Panc1 (cell line): ENCODE data around the gene PAAF1. TPM values are rescaled to one million over a fixed set of nuclear protein-coding genes. Genes with fewer than 3 reads are reported as not detected.

Experiments
- ATAC-seq: fragments of 200-7000 bp; cut with Tn5 transposase; 2 replicates; pipeline ENCODE4 v1.9.1; 2020; ENCODE audit warnings: mild to moderate bottlenecking, moderate library complexity
- BruUV-seq: library from RNA; stranded (reverse); fragments of 400-500 nt; replicated peaks from 2 replicates; lab custom pipeline; 2021; lab: Mats Ljungman, UMichigan
- CTCF ChIA-PET: fragments of 300-600 bp; sonication (Branson Sonifier 250); formaldehyde crosslinking; loops from one replicate; lab custom pipeline; 2022; ENCODE audit warnings: antibody characterized with exemption; lab: Charles Lee
- POLR2A ChIA-PET: fragments of 300-600 bp; sonication (Branson Sonifier 250); formaldehyde crosslinking; loops from one replicate; lab custom pipeline; 2022; ENCODE audit warnings: antibody characterized with exemption; lab: Charles Lee
- DNase-seq: peaks from one replicate; pipeline ENCODE4 v3.0.0-alpha.2; 2010; ENCODE audit warnings: low read depth, low spot score
- H3K27ac ChIP-seq: 2 replicates; pipeline ENCODE4 v1.5.1; 2011; ENCODE audit warnings: mild to moderate bottlenecking, low read length, inconsistent platforms
- H3K27me3 ChIP-seq: fragments of 200-500 bp; sonication (Bioruptor generic); 2 replicates; pipeline ENCODE4 v1.6.0; 2014; ENCODE audit warnings: low read length, inconsistent platforms; ENCODE audit not compliant: control insufficient read depth, insufficient read depth
- H3K36me3 ChIP-seq: fragments of 200-500 bp; sonication (Bioruptor generic); 2 replicates; pipeline ENCODE4 v1.5.1; 2014; ENCODE audit warnings: inconsistent platforms, mild to moderate bottlenecking, low read length, moderate library complexity; ENCODE audit not compliant: control insufficient read depth, insufficient read depth
- H3K4me1 ChIP-seq: 2 replicates; pipeline ENCODE4 v1.5.1; 2011; ENCODE audit warnings: inconsistent platforms, mild to moderate bottlenecking, low read length, moderate library complexity; ENCODE audit not compliant: control insufficient read depth, insufficient read depth
- H3K4me3 ChIP-seq, 2 experiments: 2 replicates each; pipeline ENCODE4 v1.5.1; 2011 to 2012; ENCODE audit warnings: low read depth in 2 of 2, low read length in 2 of 2, mild to moderate bottlenecking in 2 of 2, inconsistent platforms in 1 of 2, moderate library complexity in 1 of 2
- H3K9me3 ChIP-seq: fragments of 200-500 bp; sonication (Bioruptor generic); 2 replicates; pipeline ENCODE4 v1.5.1; 2014; ENCODE audit warnings: low read depth, mild to moderate bottlenecking, inconsistent platforms, low read length, moderate library complexity; ENCODE audit not compliant: control insufficient read depth, insufficient read depth
- POLR2AphosphoS5 ChIP-seq: IDR thresholded peaks from 2 replicates; pipeline ENCODE4 v1.6.1; 2012; ENCODE audit warnings: mild to moderate bottlenecking, low read depth, low read length, moderate library complexity
- SIN3A ChIP-seq: IDR thresholded peaks from 2 replicates; pipeline ENCODE4 v1.6.1; 2012; ENCODE audit warnings: low read depth, mild to moderate bottlenecking, low read length, moderate library complexity, borderline replicate concordance; ENCODE audit not compliant: insufficient read depth
- TCF7L2 ChIP-seq: IDR thresholded peaks from 2 replicates; pipeline ENCODE4 v1.6.1; 2011; ENCODE audit warnings: mild to moderate bottlenecking, low read depth, low read length, inconsistent platforms
- in situ Hi-C: cut with HindIII; loops from 2 replicates; pipeline ENCODE4 v1.10.0; 2016; ENCODE audit warnings: low sequenced_read_pairs, low pct_unique_long_range_greater_than_20kb
- intact Hi-C: fragments of 100-400 bp; cut with micrococcal nuclease; formaldehyde crosslinking; loops from one replicate; pipeline ENCODE4 v1.10.0; 2022; ENCODE audit not compliant: unreplicated experiment
- total RNA-seq: library from RNA; stranded (reverse); gene quantifications from one replicate; pipeline ENCODE4 v1.2.1, GENCODE V29; 2021; ENCODE audit not compliant: unreplicated experiment
- TF ChIP-seq, protein P1 (sequence below): fragments of 450-650 bp; IDR thresholded peaks from 2 replicates; pipeline ENCODE4 v1.5.1; 2017; ENCODE audit warnings: mild to moderate bottlenecking
- TF ChIP-seq, protein P2 (sequence below), 2 experiments: IDR thresholded peaks; 2 replicates each; pipeline ENCODE4 v1.6.1; 2011 to 2012; ENCODE audit warnings: low read depth in 2 of 2, control low read depth in 1 of 2, low read length in 1 of 2, mild to moderate bottlenecking in 1 of 2, moderate library complexity in 1 of 2; ENCODE audit not compliant: insufficient read depth in 1 of 2

The PAAF1 gene
- total RNA-seq, 1 experiment from 2014 or later: 22.1 TPM

DNA sequence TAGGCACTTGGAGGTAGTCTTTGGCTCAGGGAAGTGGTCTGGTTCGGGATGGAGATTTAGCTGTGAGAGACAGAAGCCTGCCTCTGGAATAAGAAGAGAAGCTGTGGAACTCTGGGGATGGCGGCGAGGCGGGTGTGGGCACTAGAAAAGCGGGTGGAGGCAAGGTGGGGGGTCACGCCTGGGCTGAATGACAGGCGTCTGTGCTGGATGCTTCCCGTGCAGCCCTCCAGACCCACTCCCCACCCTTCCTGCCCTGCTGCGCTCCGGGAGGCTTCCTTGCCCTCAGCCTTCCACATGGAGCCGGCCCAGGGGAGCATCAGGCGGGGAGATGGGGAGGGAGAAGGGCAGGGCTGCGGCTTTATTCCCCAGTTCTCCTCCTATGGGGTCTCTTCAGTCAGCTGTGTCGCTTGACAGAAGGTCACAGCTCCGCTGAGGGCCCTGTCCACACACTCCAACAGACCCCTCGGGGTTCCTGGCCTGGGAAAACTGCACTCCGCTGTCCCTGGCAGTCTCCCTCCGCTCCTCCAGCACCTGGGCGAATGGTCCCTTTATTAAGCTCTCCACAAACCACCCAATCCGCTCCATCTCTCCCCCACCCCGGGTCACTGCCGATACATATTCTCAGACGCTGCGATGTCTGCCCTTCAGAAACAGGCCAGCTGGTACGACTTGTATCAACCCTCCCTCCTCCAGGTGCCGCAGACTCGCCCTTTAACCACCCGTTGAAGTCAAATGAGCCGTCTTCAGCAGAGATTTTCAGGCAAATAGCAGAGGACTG, 80.3 kb downstream of the PAAF1 start:
- TF ChIP-seq TCF7L2: no peak
- TF ChIP-seq SIN3A: no peak
- TF ChIP-seq, protein P1, sequence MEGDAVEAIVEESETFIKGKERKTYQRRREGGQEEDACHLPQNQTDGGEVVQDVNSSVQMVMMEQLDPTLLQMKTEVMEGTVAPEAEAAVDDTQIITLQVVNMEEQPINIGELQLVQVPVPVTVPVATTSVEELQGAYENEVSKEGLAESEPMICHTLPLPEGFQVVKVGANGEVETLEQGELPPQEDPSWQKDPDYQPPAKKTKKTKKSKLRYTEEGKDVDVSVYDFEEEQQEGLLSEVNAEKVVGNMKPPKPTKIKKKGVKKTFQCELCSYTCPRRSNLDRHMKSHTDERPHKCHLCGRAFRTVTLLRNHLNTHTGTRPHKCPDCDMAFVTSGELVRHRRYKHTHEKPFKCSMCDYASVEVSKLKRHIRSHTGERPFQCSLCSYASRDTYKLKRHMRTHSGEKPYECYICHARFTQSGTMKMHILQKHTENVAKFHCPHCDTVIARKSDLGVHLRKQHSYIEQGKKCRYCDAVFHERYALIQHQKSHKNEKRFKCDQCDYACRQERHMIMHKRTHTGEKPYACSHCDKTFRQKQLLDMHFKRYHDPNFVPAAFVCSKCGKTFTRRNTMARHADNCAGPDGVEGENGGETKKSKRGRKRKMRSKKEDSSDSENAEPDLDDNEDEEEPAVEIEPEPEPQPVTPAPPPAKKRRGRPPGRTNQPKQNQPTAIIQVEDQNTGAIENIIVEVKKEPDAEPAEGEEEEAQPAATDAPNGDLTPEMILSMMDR: no peak
- TF ChIP-seq, protein P2, sequence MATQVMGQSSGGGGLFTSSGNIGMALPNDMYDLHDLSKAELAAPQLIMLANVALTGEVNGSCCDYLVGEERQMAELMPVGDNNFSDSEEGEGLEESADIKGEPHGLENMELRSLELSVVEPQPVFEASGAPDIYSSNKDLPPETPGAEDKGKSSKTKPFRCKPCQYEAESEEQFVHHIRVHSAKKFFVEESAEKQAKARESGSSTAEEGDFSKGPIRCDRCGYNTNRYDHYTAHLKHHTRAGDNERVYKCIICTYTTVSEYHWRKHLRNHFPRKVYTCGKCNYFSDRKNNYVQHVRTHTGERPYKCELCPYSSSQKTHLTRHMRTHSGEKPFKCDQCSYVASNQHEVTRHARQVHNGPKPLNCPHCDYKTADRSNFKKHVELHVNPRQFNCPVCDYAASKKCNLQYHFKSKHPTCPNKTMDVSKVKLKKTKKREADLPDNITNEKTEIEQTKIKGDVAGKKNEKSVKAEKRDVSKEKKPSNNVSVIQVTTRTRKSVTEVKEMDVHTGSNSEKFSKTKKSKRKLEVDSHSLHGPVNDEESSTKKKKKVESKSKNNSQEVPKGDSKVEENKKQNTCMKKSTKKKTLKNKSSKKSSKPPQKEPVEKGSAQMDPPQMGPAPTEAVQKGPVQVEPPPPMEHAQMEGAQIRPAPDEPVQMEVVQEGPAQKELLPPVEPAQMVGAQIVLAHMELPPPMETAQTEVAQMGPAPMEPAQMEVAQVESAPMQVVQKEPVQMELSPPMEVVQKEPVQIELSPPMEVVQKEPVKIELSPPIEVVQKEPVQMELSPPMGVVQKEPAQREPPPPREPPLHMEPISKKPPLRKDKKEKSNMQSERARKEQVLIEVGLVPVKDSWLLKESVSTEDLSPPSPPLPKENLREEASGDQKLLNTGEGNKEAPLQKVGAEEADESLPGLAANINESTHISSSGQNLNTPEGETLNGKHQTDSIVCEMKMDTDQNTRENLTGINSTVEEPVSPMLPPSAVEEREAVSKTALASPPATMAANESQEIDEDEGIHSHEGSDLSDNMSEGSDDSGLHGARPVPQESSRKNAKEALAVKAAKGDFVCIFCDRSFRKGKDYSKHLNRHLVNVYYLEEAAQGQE (IDR thresholded peaks at IDR 0.05; ENCODE audit: insufficient read depth in 1 of 2, low read depth in 2 of 2, low read length in 1 of 2): no peak
- TF ChIP-seq POLR2AphosphoS5: no peak
- Histone ChIP-seq H3K9me3 (no peaks in the 10 kb centered on the region), H3K36me3 (no peaks in the 10 kb centered on the region), H3K4me3 (no peak overlapping the region), H3K27ac (no peak overlapping the region), H3K27me3 (no peaks in the 10 kb centered on the region), H3K4me1 (no peaks in the 10 kb centered on the region)
- ATAC-seq (no peak), DNase-seq (no peak)
- in situ Hi-C loops (no loop called here), intact Hi-C loops (no loop called here)
- ChIA-PET CTCF (interaction anchor here (0.7 to 1.1 kb wide), 3 partner anchors 26 to 299 kb away, joined by 3 to 7 read pairs (median 4); no protein-coding TSS in a partner anchor), POLR2A (no interaction called here)
- BruUV-seq: no TSS peak

DNA sequence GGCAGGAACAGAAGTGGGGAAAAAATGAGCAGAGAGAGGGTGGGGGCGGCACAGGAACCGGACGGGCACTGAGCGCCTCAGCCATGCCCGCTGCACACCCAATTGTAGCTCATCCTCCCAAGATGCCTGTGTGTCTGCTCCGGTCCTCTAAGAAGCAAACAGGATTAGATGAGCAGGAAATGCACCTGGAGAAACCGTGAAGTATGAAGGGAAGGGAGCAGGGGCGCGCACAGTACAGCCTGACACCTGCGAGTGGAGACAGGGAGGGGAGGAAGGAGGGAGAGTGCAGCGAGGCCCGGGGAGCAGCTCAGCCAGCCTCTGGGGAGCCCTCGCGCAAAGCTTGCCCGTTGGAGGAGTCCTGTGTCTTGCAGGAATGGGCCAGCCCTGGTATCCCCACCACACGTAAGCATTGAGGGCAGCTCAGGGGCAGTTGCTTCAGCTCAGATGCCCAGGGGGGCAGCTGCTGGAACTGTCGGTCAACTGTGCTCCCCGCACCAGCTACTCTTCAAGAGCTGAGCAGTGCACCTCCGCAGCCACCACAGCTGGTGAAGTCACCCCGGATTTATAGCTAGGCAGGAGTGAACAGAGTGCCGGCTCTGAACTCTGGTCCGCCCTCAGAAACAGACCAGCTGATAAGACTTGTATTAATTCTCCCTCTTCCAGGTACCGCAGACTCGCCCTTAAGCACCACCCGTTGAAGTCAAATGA, 81.0 kb downstream of the PAAF1 start:
- DNase-seq: no peak
- Histone ChIP-seq H3K4me3 (no peak overlapping the region), H3K9me3 (no peaks in the 10 kb centered on the region), H3K4me1 (no peaks in the 10 kb centered on the region), H3K27me3 (no peaks in the 10 kb centered on the region), H3K27ac (no peak overlapping the region), H3K36me3 (no peaks in the 10 kb centered on the region)
- in situ Hi-C loops: no loop called here
- no TSS peak for BruUV-seq
- ATAC-seq: peak; percentile 16; the same call in 1 of the 2 replicates
- TF ChIP-seq, protein P1: no peak
- no peak for TF ChIP-seq POLR2AphosphoS5
- TF ChIP-seq, protein P2 (IDR thresholded peaks at IDR 0.05; ENCODE audit: insufficient read depth in 1 of 2, low read depth in 2 of 2, low read length in 1 of 2): no peak
- no peak for TF ChIP-seq SIN3A
- TF ChIP-seq TCF7L2: no peak
- ChIA-PET POLR2A (interaction anchor here (0.5 kb wide), 1 partner anchor 9 kb away, joined by 3 read pairs; no protein-coding TSS in a partner anchor), CTCF (interaction anchor here (1.1 kb wide), 1 partner anchor 298 kb away, joined by 3 read pairs; no protein-coding TSS in a partner anchor)
- intact Hi-C loops: no loop called here
